Activated naive CD8-positive, alpha-beta T cell (primary cell): ENCODE results near the gene LRP4.
"Not testable (repeated sequence)": the region's sequence is repeated elsewhere in the genome, so short reads cannot be mapped to it uniquely, and the experiment has no call there.

Experiments used
- H3K27ac Mint-ChIP-seq: one replicate; pipeline ENCODE4 v1.8.0; 2021; ENCODE audit warnings: mixed read lengths
- H3K27me3 Mint-ChIP-seq: one replicate; pipeline ENCODE4 v1.8.0; 2021; ENCODE audit warnings: mixed read lengths
- H3K36me3 Mint-ChIP-seq: one replicate; pipeline ENCODE4 v1.8.0; 2021; ENCODE audit warnings: mixed read lengths
- H3K4me1 Mint-ChIP-seq: one replicate; pipeline ENCODE4 v1.8.0; 2021; ENCODE audit warnings: low read depth, mixed read lengths
- H3K4me3 Mint-ChIP-seq: one replicate; pipeline ENCODE4 v1.8.0; 2021; ENCODE audit warnings: mild to moderate bottlenecking, mixed read lengths
- H3K9me3 Mint-ChIP-seq: one replicate; pipeline ENCODE4 v1.8.0; 2021; ENCODE audit warnings: low read depth, mixed read lengths

LRP4 gene

GRCh38 chr11:46944356-46945075 is 26.2 kb upstream of the LRP4 start:
- Mint-ChIP-seq H3K4me1 (no peaks in the 10 kb centered on the region), H3K27me3 (no peaks in the 10 kb centered on the region), H3K9me3 (no peaks in the 10 kb centered on the region), H3K36me3 (no peaks in the 10 kb centered on the region), H3K4me3 (no peak overlapping the region), H3K27ac (no peak overlapping the region)

GRCh38 chr11:46942172-46942571 is 23.8 kb upstream of the LRP4 start:
- H3K4me1 Mint-ChIP-seq = peaks cover 2% of the 10 kb centered on the region
- no peak overlapping the region for H3K4me3 Mint-ChIP-seq
- no peaks in the 10 kb centered on the region for H3K27me3 Mint-ChIP-seq
- no peaks in the 10 kb centered on the region for H3K9me3 Mint-ChIP-seq
- H3K27ac Mint-ChIP-seq = no peak overlapping the region
- no peaks in the 10 kb centered on the region for H3K36me3 Mint-ChIP-seq

GRCh38 chr11:46936138-46937110 is 18.1 kb upstream of the LRP4 start, which contains the start of gene CSTPP1:
TSS of gene CSTPP1 (plus strand) at chr11:46936761. CDS start at chr11:46936806, 45 bp downstream.
- peaks cover 13% of the 10 kb centered on the region for H3K4me1 Mint-ChIP-seq
- no peaks in the 10 kb centered on the region for H3K9me3 Mint-ChIP-seq
- H3K36me3 Mint-ChIP-seq = no peaks in the 10 kb centered on the region
- H3K27ac Mint-ChIP-seq = peak within 1 kb of the TSS; percentile 75
- peak within 1 kb of the TSS; percentile 99 for H3K4me3 Mint-ChIP-seq
- H3K27me3 Mint-ChIP-seq = peaks cover 4% of the 10 kb centered on the region

GRCh38 chr11:46930089-46930488 is 11.7 kb upstream of the LRP4 start:
- Mint-ChIP-seq H3K4me3 (no peak overlapping the region), H3K27me3 (peaks cover 7% of the 10 kb centered on the region), H3K36me3 (no peaks in the 10 kb centered on the region), H3K9me3 (no peaks in the 10 kb centered on the region), H3K4me1 (peaks cover 8% of the 10 kb centered on the region), H3K27ac (no peak overlapping the region)

GRCh38 chr11:46928701-46929100 is 10.4 kb upstream of the LRP4 start:
- H3K27ac Mint-ChIP-seq, H3K4me1 Mint-ChIP-seq: not testable (repeated sequence)

GRCh38 chr11:46927928-46928327 is 9.6 kb upstream of the LRP4 start:
- not testable (repeated sequence) for H3K27me3 Mint-ChIP-seq, H3K4me3 Mint-ChIP-seq, H3K9me3 Mint-ChIP-seq, H3K27ac Mint-ChIP-seq, H3K4me1 Mint-ChIP-seq, H3K36me3 Mint-ChIP-seq

More at GRCh38 chr11:46928701-46929100, 10.4 kb upstream of the LRP4 start:
- H3K36me3 Mint-ChIP-seq, H3K9me3 Mint-ChIP-seq, H3K4me3 Mint-ChIP-seq, H3K27me3 Mint-ChIP-seq: not testable (repeated sequence)

GRCh38 chr11:46920755-46921154 is 2.4 kb upstream of the LRP4 start:
- no peaks in the 10 kb centered on the region for H3K36me3 Mint-ChIP-seq
- peaks cover 16% of the 10 kb centered on the region for H3K27me3 Mint-ChIP-seq
- H3K27ac Mint-ChIP-seq = no peak overlapping the region
- H3K4me3 Mint-ChIP-seq = no peak overlapping the region
- peaks cover 24% of the 10 kb centered on the region for H3K4me1 Mint-ChIP-seq
- no peaks in the 10 kb centered on the region for H3K9me3 Mint-ChIP-seq

- H3K27ac Mint-ChIP-seq = no peak overlapping the region
- no peaks in the 10 kb centered on the region for H3K36me3 Mint-ChIP-seq
- H3K27me3 Mint-ChIP-seq = peaks cover 24% of the 10 kb centered on the region
- H3K9me3 Mint-ChIP-seq = no peaks in the 10 kb centered on the region
- peaks cover 24% of the 10 kb centered on the region for H3K4me1 Mint-ChIP-seq
- H3K4me3 Mint-ChIP-seq = peak overlapping the region; percentile 81
Measured at GRCh38 chr11:46918788-46919513, 601 bp upstream of the LRP4 start.

GRCh38 chr11:46917762-46918082 is 628 bp downstream of the LRP4 start:
- peak overlapping the region; percentile 78 for H3K4me3 Mint-ChIP-seq
- no peaks in the 10 kb centered on the region for H3K36me3 Mint-ChIP-seq
- H3K9me3 Mint-ChIP-seq = no peaks in the 10 kb centered on the region
- H3K27me3 Mint-ChIP-seq = peaks cover 28% of the 10 kb centered on the region
- peaks cover 24% of the 10 kb centered on the region for H3K4me1 Mint-ChIP-seq
- H3K27ac Mint-ChIP-seq = no peak overlapping the region

GRCh38 chr11:46917109-46917761 is 1.1 kb downstream of the LRP4 start:
- Mint-ChIP-seq H3K27ac (no peak overlapping the region), H3K4me1 (peaks cover 24% of the 10 kb centered on the region), H3K9me3 (no peaks in the 10 kb centered on the region), H3K27me3 (peaks cover 28% of the 10 kb centered on the region), H3K4me3 (peak overlapping the region; percentile 88), H3K36me3 (no peaks in the 10 kb centered on the region)

GRCh38 chr11:46916286-46917108 is 1.9 kb downstream of the LRP4 start:
- H3K27ac Mint-ChIP-seq = no peak overlapping the region
- peaks cover 24% of the 10 kb centered on the region for H3K4me1 Mint-ChIP-seq
- H3K36me3 Mint-ChIP-seq = no peaks in the 10 kb centered on the region
- H3K4me3 Mint-ChIP-seq = peak overlapping the region; percentile 88
- H3K9me3 Mint-ChIP-seq = no peaks in the 10 kb centered on the region
- H3K27me3 Mint-ChIP-seq = peaks cover 29% of the 10 kb centered on the region

- Mint-ChIP-seq H3K27ac (no peak overlapping the region), H3K27me3 (peaks cover 31% of the 10 kb centered on the region), H3K4me3 (no peak overlapping the region), H3K9me3 (no peaks in the 10 kb centered on the region), H3K4me1 (peaks cover 23% of the 10 kb centered on the region), H3K36me3 (no peaks in the 10 kb centered on the region)
Measured at GRCh38 chr11:46914910-46915309, 3.4 kb downstream of the LRP4 start.

GRCh38 chr11:46914363-46914762 is 4.0 kb downstream of the LRP4 start:
- Mint-ChIP-seq H3K27ac (no peak overlapping the region), H3K36me3 (no peaks in the 10 kb centered on the region), H3K9me3 (no peaks in the 10 kb centered on the region), H3K27me3 (peaks cover 29% of the 10 kb centered on the region), H3K4me3 (no peak overlapping the region), H3K4me1 (peaks cover 18% of the 10 kb centered on the region)

GRCh38 chr11:46913484-46913883 is 4.9 kb downstream of the LRP4 start:
- H3K36me3 Mint-ChIP-seq = no peaks in the 10 kb centered on the region
- peaks cover 24% of the 10 kb centered on the region for H3K27me3 Mint-ChIP-seq
- no peak overlapping the region for H3K4me3 Mint-ChIP-seq
- H3K4me1 Mint-ChIP-seq = peaks cover 10% of the 10 kb centered on the region
- no peaks in the 10 kb centered on the region for H3K9me3 Mint-ChIP-seq
- no peak overlapping the region for H3K27ac Mint-ChIP-seq
